Mesothelial cell of epicardium (in vitro differentiated cells): ENCODE measurements around the gene PARP14. TPM values are rescaled to one million over a fixed set of nuclear protein-coding genes. Genes with fewer than 3 reads are reported as not detected.

Experiments used
- DNase-seq, 2 experiments: peaks; one replicate each; pipeline ENCODE4 v3.0.0; 2021; ENCODE audit warnings: low spot score in 2 of 2; ENCODE audit not compliant: unreplicated experiment in 2 of 2
- H3K27ac Mint-ChIP-seq: 2 replicates; pipeline ENCODE4 v1.8.0; 2021; ENCODE audit warnings: mixed read lengths
- H3K27me3 Mint-ChIP-seq: 2 replicates; pipeline ENCODE4 v1.8.0; 2021; ENCODE audit warnings: low read depth, mixed read lengths
- H3K36me3 Mint-ChIP-seq: 2 replicates; pipeline ENCODE4 v1.8.0; 2021; ENCODE audit warnings: mixed read lengths
- H3K4me1 Mint-ChIP-seq: 2 replicates; pipeline ENCODE4 v1.8.0; 2021; ENCODE audit warnings: mixed read lengths
- H3K4me3 Mint-ChIP-seq: 2 replicates; pipeline ENCODE4 v1.8.0; 2021; ENCODE audit warnings: mild to moderate bottlenecking, moderate library complexity, mixed read lengths
- H3K9me3 Mint-ChIP-seq: 2 replicates; pipeline ENCODE4 v1.8.0; 2021; ENCODE audit warnings: mixed read lengths
- CTCF ChIP-seq: fragments of 200-600 bp; sonication (generic); IDR thresholded peaks from one replicate; pipeline ENCODE4 v1.5.0; 2021; ENCODE audit warnings: antibody characterized with exemption; ENCODE audit not compliant: unreplicated experiment
- total RNA-seq: library from RNA; stranded (reverse); gene quantifications from 3 replicates; pipeline ENCODE4 v1.2.1, GENCODE V29; 2021

PARP14 gene
- total RNA-seq, 1 donor from 2014 or later = 46.3 TPM

GRCh38 chr3:122662505-122662904 is 18.1 kb upstream of the PARP14 start:
- no peak for TF ChIP-seq CTCF
- Mint-ChIP-seq H3K36me3 (no peaks in the 10 kb centered on the region), H3K27me3 (peaks cover 26% of the 10 kb centered on the region), H3K27ac (no peak overlapping the region), H3K4me3 (no peak overlapping the region), H3K9me3 (peaks cover 13% of the 10 kb centered on the region), H3K4me1 (no peaks in the 10 kb centered on the region)
- DNase-seq = no peak

- no peak for TF ChIP-seq CTCF
- Mint-ChIP-seq H3K4me3 (no peak overlapping the region), H3K36me3 (no peaks in the 10 kb centered on the region), H3K4me1 (no peaks in the 10 kb centered on the region), H3K27ac (no peak overlapping the region), H3K9me3 (peaks cover 18% of the 10 kb centered on the region), H3K27me3 (peaks cover 18% of the 10 kb centered on the region)
- no peak for DNase-seq
Measured at GRCh38 chr3:122665226-122665786, 15.3 kb upstream of the PARP14 start.

DNA sequence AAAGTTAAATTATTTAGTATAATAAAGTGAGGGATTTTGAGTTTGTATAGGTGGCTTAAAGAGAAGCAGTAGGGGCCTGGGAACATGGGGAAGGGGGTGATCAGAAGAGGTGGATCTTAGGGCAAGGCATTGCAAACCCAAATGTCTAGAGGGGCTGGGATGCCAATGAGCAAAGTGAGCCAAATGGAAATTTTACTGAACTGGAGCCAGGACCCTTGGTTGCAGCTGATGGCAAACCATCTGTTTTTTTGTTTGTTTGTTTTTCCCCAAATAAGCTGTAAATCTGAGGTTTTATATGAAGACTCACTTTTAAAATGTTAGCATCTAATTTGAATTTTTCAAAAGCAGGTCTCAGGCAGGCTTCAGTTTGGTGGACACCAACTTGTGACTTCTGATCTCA is 14.8 kb upstream of the PARP14 start:
- Mint-ChIP-seq H3K27ac (no peak overlapping the region), H3K36me3 (no peaks in the 10 kb centered on the region), H3K9me3 (peaks cover 12% of the 10 kb centered on the region), H3K27me3 (peaks cover 12% of the 10 kb centered on the region), H3K4me3 (no peak overlapping the region), H3K4me1 (no peaks in the 10 kb centered on the region)
- DNase-seq = no peak
- TF ChIP-seq CTCF = no peak

GRCh38 chr3:122668930-122669730 is 11.5 kb upstream of the PARP14 start:
- Mint-ChIP-seq H3K27ac (no peak overlapping the region), H3K4me3 (no peak overlapping the region), H3K9me3 (peaks cover 4% of the 10 kb centered on the region), H3K36me3 (no peaks in the 10 kb centered on the region), H3K27me3 (no peaks in the 10 kb centered on the region), H3K4me1 (no peaks in the 10 kb centered on the region)
- no peak for TF ChIP-seq CTCF
- DNase-seq = no peak

- TF ChIP-seq CTCF = no peak
- Mint-ChIP-seq H3K27me3 (no peaks in the 10 kb centered on the region), H3K27ac (no peak overlapping the region), H3K4me1 (peaks cover under 1% of the 10 kb centered on the region), H3K4me3 (no peak overlapping the region), H3K36me3 (no peaks in the 10 kb centered on the region), H3K9me3 (peaks cover 4% of the 10 kb centered on the region)
- no peak for DNase-seq
Measured at GRCh38 chr3:122671553-122671952, 9.1 kb upstream of the PARP14 start.
